Lung (tissue), 12 donors: ENCODE data around the gene WNT11. TPM values are rescaled to one million over a fixed set of nuclear protein-coding genes. Genes with fewer than 3 reads are reported as not detected.

Source experiments
- ATAC-seq: fragments of 200-7000 bp; cut with Tn5 transposase; one replicate; pipeline ENCODE4 v1.9.1; 2020; ENCODE audit warnings: moderate number of reproducible peaks; ENCODE audit not compliant: insufficient read depth, low FRiP score
- DNase-seq, 3 donors: peaks; one replicate each; pipeline ENCODE4 v3.0.0-alpha.2; 2013 to 2017
- H3K27ac ChIP-seq, 2 donors: one replicate each; pipeline ENCODE4 v1.5.1; 2013; ENCODE audit warnings: mild to moderate bottlenecking in 2 of 2, moderate library complexity in 2 of 2, control low read depth in 1 of 2, inconsistent platforms in 1 of 2, low read depth in 1 of 2, low read length in 1 of 2
- H3K27me3 ChIP-seq, 3 donors: one replicate each; pipeline ENCODE4 v1.5.1; 2013; ENCODE audit warnings: low read length in 2 of 3; ENCODE audit not compliant: control insufficient read depth in 3 of 3, insufficient read depth in 3 of 3
- H3K36me3 ChIP-seq, 4 donors: one replicate each; pipeline ENCODE4 v1.5.1; 2013; ENCODE audit warnings: low read length in 4 of 4, mild to moderate bottlenecking in 1 of 4, moderate library complexity in 1 of 4; ENCODE audit not compliant: control insufficient read depth in 4 of 4, insufficient read depth in 4 of 4
- H3K4me1 ChIP-seq, 5 donors: one replicate each; pipeline ENCODE4 v1.5.1; 2013; ENCODE audit warnings: low read length in 5 of 5, mild to moderate bottlenecking in 2 of 5, moderate library complexity in 1 of 5; ENCODE audit not compliant: control insufficient read depth in 5 of 5, insufficient read depth in 5 of 5
- H3K4me3 ChIP-seq: one replicate; pipeline ENCODE4 v1.5.1; 2013; ENCODE audit warnings: mild to moderate bottlenecking, control low read depth, moderate library complexity
- H3K9ac ChIP-seq, 2 donors: one replicate each; pipeline ENCODE4 v1.5.1; 2013; ENCODE audit warnings: low read length in 2 of 2, control low read depth in 1 of 2; ENCODE audit not compliant: insufficient read depth in 1 of 2
- H3K9me3 ChIP-seq, 4 donors: one replicate each; pipeline ENCODE4 v1.5.1; 2013; ENCODE audit warnings: low read length in 3 of 4, mild to moderate bottlenecking in 1 of 4, moderate library complexity in 1 of 4; ENCODE audit not compliant: control insufficient read depth in 4 of 4, insufficient read depth in 3 of 4
- CTCF ChIP-seq: IDR thresholded peaks from 2 replicates; pipeline ENCODE4 v1.5.1; 2012; ENCODE audit warnings: mild to moderate bottlenecking; ENCODE audit errors: control extremely low read depth, extremely low read depth
- WGBS, 2 donors: extraction: QIAGEN DNeasy Blood & Tissue Kit; methylation state at CpG; one replicate each; pipeline ENCODE4 v1.1.7; 2013; 5-methylcytosine and 5-hydroxymethylcytosine counted together
- polyA plus RNA-seq, 2 donors: library from polyadenylated mRNA; stranded (reverse); fragments of 200-250 nt; gene quantifications; one replicate each; pipeline ENCODE4 v1.2.1, GENCODE V29; 2013
- total RNA-seq, 2 donors: library from RNA; depleted of rRNA in 1 of 2; stranded (reverse); fragments of >200 nt in 1 of 2; gene quantifications; one replicate each; pipeline ENCODE4 v1.2.1, GENCODE V29; 2014 to 2021
- donor health status: control.
- donor health status: control.
- donor health status: Bipolar disorder and iron deficiency.
- donor health status: healthy.
- donor health status: DM: yes; HTN: yes; CAD: no.

Gene WNT11
- total and polyA plus RNA-seq, 4 donors: 1.5 to 31.3 (median 3.6) TPM

- peaks cover 0 to 10% (median 0%) of the 10 kb centered on the region in 5 donors for H3K4me1 ChIP-seq
- no peak overlapping the region for H3K4me3 ChIP-seq
- 93 to 97% methylated on average over 8 of the region's 8 CpGs for WGBS, 2 donors
- no peaks in the 10 kb centered on the region for H3K36me3 ChIP-seq
- no peaks in the 10 kb centered on the region for H3K27me3 ChIP-seq
- H3K27ac ChIP-seq: no peak overlapping the region
- no peak for DNase-seq
- no peak for TF ChIP-seq CTCF
- no peak for ATAC-seq
- H3K9me3 ChIP-seq: no peaks in the 10 kb centered on the region
- H3K9ac ChIP-seq: no peak overlapping the region
Observed at GRCh38 chr11:76229690-76230240, 23.5 kb upstream of the WNT11 start.

- Histone ChIP-seq H3K27ac (no peak overlapping the region), H3K9ac (no peak overlapping the region), H3K36me3 (no peaks in the 10 kb centered on the region), H3K4me3 (no peak overlapping the region), H3K4me1 (peaks cover 0 to under 1% (median 0%) of the 10 kb centered on the region in 5 donors), H3K9me3 (no peaks in the 10 kb centered on the region), H3K27me3 (no peaks in the 10 kb centered on the region)
- DNase-seq (no peak), ATAC-seq (no peak)
- 91 to 92% methylated on average over 5 of the region's 5 CpGs for WGBS, 2 donors
- no peak for TF ChIP-seq CTCF
Observed at GRCh38 chr11:76228875-76229149, 22.5 kb upstream of the WNT11 start.

- no peak overlapping the region for H3K9ac ChIP-seq
- H3K36me3 ChIP-seq: no peaks in the 10 kb centered on the region
- WGBS, 2 donors: 88 to 92% methylated on average over 15 of the region's 15 CpGs
- no peak overlapping the region for H3K4me3 ChIP-seq
- H3K27me3 ChIP-seq: no peaks in the 10 kb centered on the region
- ATAC-seq: no peak
- H3K27ac ChIP-seq: no peak overlapping the region
- H3K4me1 ChIP-seq: no peaks in the 10 kb centered on the region
- no peak for DNase-seq
- no peaks in the 10 kb centered on the region for H3K9me3 ChIP-seq
- no peak for TF ChIP-seq CTCF
Observed at GRCh38 chr11:76228071-76228874, 22.0 kb upstream of the WNT11 start.
